Right lobe of liver (tissue), 4 donors: ENCODE data around the gene TNKS1BP1.

Experiments
- CTCF ChIP-seq, 4 donors: fragments of 200-600 bp in 3 of 4; fragments of 450-650 bp in 1 of 4; IDR thresholded peaks; one replicate each; pipeline versions ENCODE4 v1.5.1 to v1.8.0; 2016 to 2022; ENCODE audit warnings: antibody characterized with exemption in 4 of 4, mild to moderate bottlenecking in 2 of 4
- POLR2A ChIP-seq: fragments of 450-650 bp; IDR thresholded peaks from one replicate; pipeline ENCODE4 v1.6.1; 2017; ENCODE audit warnings: antibody characterized with exemption, mild to moderate bottlenecking
- donor health status: DM: no; HTN: no; CAD: no.
- donor health status: DM: no; HTN: no; CAD: no.
- donor health status: DM: no; HTN: yes; CAD: no.

DNA sequence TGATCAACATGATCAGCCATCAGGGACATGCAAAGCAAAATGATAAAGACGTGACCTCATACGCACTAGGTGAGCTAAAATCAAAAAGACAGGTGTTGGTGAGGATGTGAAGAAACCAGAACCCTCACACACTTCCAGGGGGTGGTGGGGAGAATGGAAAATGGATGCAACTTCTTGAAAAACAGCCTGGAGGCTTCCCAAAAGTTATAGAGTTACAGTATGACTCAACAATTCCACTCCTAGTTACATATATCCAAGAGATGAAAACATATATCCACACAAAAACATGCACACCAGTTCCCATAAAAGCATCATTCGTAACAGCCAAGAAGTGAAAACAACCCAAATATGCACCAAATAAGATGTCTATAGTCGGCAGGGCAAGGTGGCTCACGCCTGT is 45.6 kb downstream of the TNKS1BP1 start:
- no peak for TF ChIP-seq CTCF (IDR thresholded peaks at IDR 0.05)
- no peak for TF ChIP-seq POLR2A
